Spleen (tissue), 11 donors: ENCODE results near the gene MECP2. TPM values are rescaled to one million over a fixed set of nuclear protein-coding genes. Genes with fewer than 3 reads are reported as not detected.
"Not testable (repeated sequence)": the region's sequence is repeated elsewhere in the genome, so short reads cannot be mapped to it uniquely, and the experiment has no call there.

Experiments
- DNase-seq: peaks from one replicate; pipeline ENCODE4 v3.0.0-alpha.2; 2020
- H3K27ac ChIP-seq, 8 donors: fragments of 200-600 bp; sonication (generic) in 7 of 8; 1 replicate in 4 of 8; 2 replicates in 4 of 8; pipeline versions ENCODE4 v1.5.0 to v1.8.0; 2016 to 2021; ENCODE audit warnings: inconsistent platforms in 4 of 8, mild to moderate bottlenecking in 4 of 8, moderate library complexity in 1 of 8
- H3K27me3 ChIP-seq, 7 donors: fragments of 200-600 bp; sonication (generic) in 6 of 7; replicated peaks in 1 of 7; 1 replicate in 4 of 7; 2 replicates in 3 of 7; pipeline versions ENCODE4 v1.5.0 to v1.8.0; 2016 to 2021; ENCODE audit warnings: inconsistent platforms in 3 of 7, mild to moderate bottlenecking in 1 of 7
- H3K36me3 ChIP-seq, 6 donors: fragments of 200-600 bp; sonication (generic) in 5 of 6; 1 replicate in 4 of 6; 2 replicates in 2 of 6; pipeline versions ENCODE4 v1.5.0 to v1.8.0; 2016 to 2021; ENCODE audit warnings: inconsistent platforms in 2 of 6
- H3K4me1 ChIP-seq, 6 donors: fragments of 200-600 bp; sonication (generic) in 5 of 6; 1 replicate in 3 of 6; 2 replicates in 3 of 6; pipeline versions ENCODE4 v1.5.0 to v1.8.0; 2016 to 2021; ENCODE audit warnings: inconsistent platforms in 3 of 6
- H3K4me3 ChIP-seq, 8 donors: fragments of 200-600 bp; sonication (generic) in 7 of 8; 1 replicate in 4 of 8; 2 replicates in 4 of 8; pipeline versions ENCODE4 v1.5.0 to v1.8.0; 2016 to 2021; ENCODE audit warnings: inconsistent platforms in 4 of 8, mild to moderate bottlenecking in 4 of 8, moderate library complexity in 2 of 8
- H3K9me3 ChIP-seq, 8 donors: fragments of 200-600 bp; sonication (generic) in 7 of 8; 1 replicate in 4 of 8; 2 replicates in 4 of 8; pipeline versions ENCODE4 v1.5.0 to v1.8.0; 2016 to 2021; ENCODE audit warnings: inconsistent platforms in 4 of 8
- CTCF ChIP-seq, 11 experiments: fragments of 200-600 bp in 7 of 11; fragments of 450-650 bp in 4 of 11; sonication (generic) in 4 of 11; IDR thresholded peaks in 8 of 11; conservative IDR thresholded peaks in 3 of 11; 1 replicate in 7 of 11; 2 replicates in 4 of 11; pipeline versions ENCODE4 v1.4.0 to v1.8.0; 2016 to 2021; ENCODE audit warnings: antibody characterized with exemption in 11 of 11, inconsistent platforms in 4 of 11, mild to moderate bottlenecking in 1 of 11
- POLR2A ChIP-seq, 3 donors: fragments of 450-650 bp; IDR thresholded peaks; one replicate each; pipeline ENCODE4 v1.5.1; 2017; ENCODE audit warnings: antibody characterized with exemption in 3 of 3, mild to moderate bottlenecking in 1 of 3
- POLR2AphosphoS5 ChIP-seq, 3 donors: sonication (generic); formaldehyde crosslinking; IDR thresholded peaks; one replicate each; pipeline ENCODE4 v1.5.1; 2017; ENCODE audit warnings: antibody characterized with exemption in 3 of 3
- WGBS, 5 donors: extraction: QIAGEN DNeasy Blood & Tissue Kit in 3 of 5; methylation state at CpG; one replicate each; pipeline versions ENCODE4 v1.1.5 to v1.1.7; 2013 to 2018; 5-methylcytosine and 5-hydroxymethylcytosine counted together
- intact Hi-C: fragments of 100-400 bp; cut with DNase I; formaldehyde crosslinking; loops from one replicate; pipeline ENCODE4 v1.15.0; 2023; ENCODE audit warnings: low total_unique reads
- polyA plus RNA-seq, 3 donors: library from polyadenylated mRNA; stranded (reverse); fragments of 200-250 nt; gene quantifications; one replicate each; pipeline ENCODE4 v1.2.1, GENCODE V29; 2013
- total RNA-seq, 7 donors: library from RNA; depleted of rRNA in 3 of 7; stranded (reverse); fragments of >200 nt in 3 of 7; fragmentation: NEBNext Ultra II Directional in 4 of 7; extraction: Animal tissue kit (Norgen Biotek cat#: 25700) in 4 of 7; gene quantifications; one replicate each; pipeline versions ENCODE4 v1.1.0 to v1.2.1, GENCODE V29; 2016 to 2021
- donor health status: healthy with polysubstance abuse.
- donor health status: DM: no; HTN: no; CAD: no; lungs with moderate emphysema.
- donor health status: DM: no; HTN: no; CAD: no.
- donor health status: Bipolar disorder and iron deficiency.
- donor health status: healthy.
- donor health status: DM: no; HTN: no; CAD: no.
- donor health status: DM: yes; HTN: yes; CAD: no.

Gene MECP2
- total and polyA plus RNA-seq, 10 donors = 15.2 to 104 (median 71.5) TPM

GRCh38 chrX:153995504-153995903, 102.0 kb downstream of the MECP2 start:
- H3K27me3 ChIP-seq = peaks cover 0 to 4% (median 0%) of the 10 kb centered on the region in 7 donors
- no peak overlapping the region for H3K27ac ChIP-seq
- no peak for DNase-seq
- WGBS, 5 donors = 93 to 99% (median 96%) methylated on average over 6 to 8 of the region's 8 CpGs
- no peaks in the 10 kb centered on the region for H3K9me3 ChIP-seq
- peaks cover 0 to 25% (median 3%) of the 10 kb centered on the region in 6 donors for H3K4me1 ChIP-seq
- H3K36me3 ChIP-seq = no peaks in the 10 kb centered on the region
- no peak overlapping the region for H3K4me3 ChIP-seq
- no peak for TF ChIP-seq CTCF (IDR thresholded peaks at IDR 0.05 in 8 of 11, conservative IDR thresholded peaks at IDR 0.05 in 3 of 11)
- intact Hi-C loops = no loop called here

- intact Hi-C loops, DNase-seq: not testable (repeated sequence)
Observed at GRCh38 chrX:153994398-153994797, 103.1 kb downstream of the MECP2 start.

GRCh38 chrX:153993978-153994377, 103.5 kb downstream of the MECP2 start:
- H3K27me3 ChIP-seq = peaks cover 0 to 4% (median 0%) of the 10 kb centered on the region in 7 donors
- DNase-seq = no peak
- H3K9me3 ChIP-seq = no peaks in the 10 kb centered on the region
- H3K4me1 ChIP-seq = peaks cover 0 to 14% (median 0%) of the 10 kb centered on the region in 6 donors
- no peak overlapping the region for H3K4me3 ChIP-seq
- TF ChIP-seq POLR2AphosphoS5 (IDR thresholded peaks at IDR 0.05) (no peak), CTCF (IDR thresholded peaks at IDR 0.05 in 8 of 11, conservative IDR thresholded peaks at IDR 0.05 in 3 of 11) (no peak), POLR2A (IDR thresholded peaks at IDR 0.05) (no peak)
- WGBS, 5 donors = 80 to 90% (median 84%) methylated on average over 9 to 10 of the region's 10 CpGs
- intact Hi-C loops = no loop called here
- H3K36me3 ChIP-seq = no peaks in the 10 kb centered on the region
- no peak overlapping the region for H3K27ac ChIP-seq

More at GRCh38 chrX:153994398-153994797, 103.1 kb downstream of the MECP2 start:
- H3K27ac ChIP-seq, H3K36me3 ChIP-seq, H3K27me3 ChIP-seq, H3K9me3 ChIP-seq, H3K4me3 ChIP-seq: not testable (repeated sequence)
- peaks cover 0 to 18% (median under 1%) of the 10 kb centered on the region in 6 donors for H3K4me1 ChIP-seq
- 31 to 100% (median 72%) methylated on average over 1 to 4 of the region's 5 CpGs for WGBS, 5 donors

- TF ChIP-seq POLR2AphosphoS5 (IDR thresholded peaks at IDR 0.05) = no peak
- no peak for TF ChIP-seq CTCF (IDR thresholded peaks at IDR 0.05 in 8 of 11, conservative IDR thresholded peaks at IDR 0.05 in 3 of 11)
- no peak for TF ChIP-seq POLR2A (IDR thresholded peaks at IDR 0.05)
- Histone ChIP-seq H3K36me3 (no peaks in the 10 kb centered on the region), H3K4me1 (peaks cover 0 to 14% (median 0%) of the 10 kb centered on the region in 6 donors), H3K27ac (no peak overlapping the region), H3K9me3 (no peaks in the 10 kb centered on the region), H3K4me3 (no peak overlapping the region), H3K27me3 (peaks cover 0 to 4% (median 0%) of the 10 kb centered on the region in 7 donors)
- intact Hi-C loops = no loop called here
- WGBS, 5 donors = 86 to 97% (median 91%) methylated on average over 12 of the region's 12 CpGs; no CpG with 5 or more reads in 1 of the 5 donors
- DNase-seq = no peak
Observed at GRCh38 chrX:153993079-153993478, 104.4 kb downstream of the MECP2 start.

- DNase-seq = no peak
- H3K4me3 ChIP-seq = no peak overlapping the region
- H3K9me3 ChIP-seq = no peaks in the 10 kb centered on the region
- H3K27ac ChIP-seq = no peak overlapping the region
- 45 to 80% (median 68%) methylated on average over 8 of the region's 8 CpGs for WGBS, 5 donors
- H3K36me3 ChIP-seq = no peaks in the 10 kb centered on the region
- TF ChIP-seq POLR2A (IDR thresholded peaks at IDR 0.05) (no peak), POLR2AphosphoS5 (IDR thresholded peaks at IDR 0.05) (no peak), CTCF (IDR thresholded peaks at IDR 0.05 in 8 of 11, conservative IDR thresholded peaks at IDR 0.05 in 3 of 11) (no peak)
- H3K4me1 ChIP-seq = peaks cover 0 to 14% (median 0%) of the 10 kb centered on the region in 6 donors
- H3K27me3 ChIP-seq = peaks cover 0 to 4% (median 0%) of the 10 kb centered on the region in 7 donors
- intact Hi-C loops = no loop called here
Observed at GRCh38 chrX:153992180-153992579, 105.3 kb downstream of the MECP2 start.
